ENCODE results near the gene SPRED2.

SPRED2 gene

DNA sequence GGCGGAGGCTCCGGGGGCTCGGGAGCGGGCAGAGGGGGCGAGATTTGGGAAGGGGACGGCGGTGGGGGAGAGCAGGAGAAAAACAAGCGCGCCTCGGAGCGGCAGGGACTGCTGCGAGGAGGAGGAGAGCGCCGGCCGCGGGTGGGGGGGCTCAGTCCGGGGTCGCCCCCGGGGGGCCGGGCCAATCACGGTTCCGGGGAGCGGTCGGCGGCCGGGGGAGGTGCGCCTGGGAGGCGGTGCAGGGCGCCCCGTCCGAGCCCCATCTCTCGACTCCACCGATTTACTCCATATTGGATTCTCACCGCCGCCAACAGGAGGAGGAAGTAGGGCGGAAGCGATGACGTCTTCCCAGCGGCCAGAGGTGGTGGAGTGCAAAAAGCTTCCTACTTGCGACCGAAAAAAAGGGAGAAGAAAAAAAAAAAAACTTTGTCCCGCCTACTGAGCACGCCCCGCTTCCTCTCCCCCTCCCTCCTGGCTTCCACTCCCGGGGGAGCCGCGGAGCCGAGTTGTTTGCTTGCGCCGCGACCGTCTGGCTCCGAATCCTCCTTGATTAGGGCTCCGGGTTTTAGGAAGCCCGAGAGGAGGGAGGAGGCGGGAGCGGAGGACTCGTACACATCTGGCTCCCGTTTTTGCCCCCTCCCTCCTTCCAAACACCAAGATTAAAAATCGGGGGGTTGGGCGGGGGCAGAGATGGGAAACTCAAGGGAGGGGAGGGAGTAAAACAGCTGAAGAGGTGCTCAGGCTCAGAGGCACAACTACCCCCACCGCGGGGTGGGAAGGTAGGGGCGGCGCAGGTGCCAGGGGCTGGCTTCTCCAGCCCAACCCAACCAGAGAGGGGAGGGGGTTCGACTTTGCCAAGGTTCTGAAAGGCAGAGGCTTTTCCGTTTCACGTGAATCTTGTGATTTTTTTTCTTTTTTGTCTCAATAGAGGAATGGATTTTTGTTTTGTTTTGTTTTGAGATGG lies at the start of gene SPRED2:
Gene SPRED2, minus strand, starts transcription at position 373 of the 964 bp plus-strand sequence. CDS start 612 bp downstream, outside the sequence.
- FAIRE-seq (peak; percentile 20), DNase-seq (ENCODE audit: low spot score) (peak; percentile 91)

GRCh38 chr2:65481961-65482360 lies 49.6 kb upstream of the SPRED2 start:
- FAIRE-seq, result no peak
- no peak for DNase-seq (ENCODE audit: low spot score)

- FAIRE-seq, result no peak
These were observed 47.1 kb upstream of the SPRED2 start for GRCh38 chr2:65479524-65479923.

DNA sequence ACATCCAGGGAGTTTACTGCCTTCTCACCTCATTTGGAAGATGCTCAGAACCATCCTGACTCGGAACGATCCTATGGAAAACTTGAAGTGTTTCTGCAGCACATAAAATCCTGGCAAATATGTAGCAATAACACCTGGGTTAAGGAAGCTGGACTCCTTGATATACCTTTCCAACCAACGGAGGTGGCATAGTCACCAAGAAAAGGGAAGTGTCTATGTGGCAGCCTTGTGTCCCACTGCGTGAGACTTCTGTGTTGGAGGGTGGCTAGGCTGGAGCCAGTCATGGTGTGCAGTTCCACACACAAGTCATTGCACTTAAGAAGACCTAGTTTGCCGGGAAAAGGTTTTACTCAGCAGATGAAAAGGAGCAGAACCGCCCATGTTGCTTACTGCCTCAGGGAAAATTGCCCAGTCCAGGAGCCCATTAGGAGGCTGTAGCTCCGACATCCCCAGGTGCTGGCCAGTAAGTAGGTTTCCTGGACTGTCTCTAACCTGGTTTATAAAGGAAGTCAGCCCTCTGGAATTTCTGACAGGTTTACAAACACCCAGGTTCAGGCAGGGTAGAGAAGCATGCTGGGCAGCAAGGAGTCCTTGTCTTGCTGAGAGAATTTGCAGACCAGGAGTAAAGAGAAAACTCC lies 46.2 kb upstream of the SPRED2 start:
- no peak for FAIRE-seq
- DNase-seq (ENCODE audit: low spot score), result no peak

More at GRCh38 chr2:65479524-65479923, 47.1 kb upstream of the SPRED2 start:
- DNase-seq (ENCODE audit: low spot score), result peak; percentile 31

DNA sequence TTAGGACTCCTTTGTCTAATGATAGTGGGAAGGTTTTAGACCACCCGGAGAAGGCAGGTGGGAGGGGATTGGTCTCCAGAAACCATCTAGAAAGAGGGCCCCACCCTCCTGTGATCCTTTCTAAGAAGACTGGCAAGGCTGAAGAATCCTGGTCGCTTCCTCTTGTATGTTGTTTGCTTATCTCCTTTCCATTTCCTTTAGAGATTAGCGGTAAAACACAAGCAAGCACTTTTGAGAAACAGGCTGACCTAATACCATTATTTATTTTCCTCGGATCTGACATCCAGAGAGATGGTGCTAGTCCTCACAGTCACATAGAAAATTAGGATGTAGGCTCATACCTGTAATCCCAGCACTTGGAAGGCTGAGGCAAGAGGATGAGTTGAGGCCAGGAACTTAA lies 45.2 kb upstream of the SPRED2 start:
- DNase-seq (ENCODE audit: low spot score) (no peak), FAIRE-seq (no peak)

- no peak for DNase-seq (ENCODE audit: low spot score)
- no peak for FAIRE-seq
These were observed 44.4 kb upstream of the SPRED2 start for GRCh38 chr2:65476778-65477177.

- DNase-seq (ENCODE audit: low spot score), result no peak
- FAIRE-seq, result no peak
These were observed 42.6 kb upstream of the SPRED2 start for GRCh38 chr2:65475000-65475399.

- no peak for FAIRE-seq
These were observed 40.6 kb upstream of the SPRED2 start for GRCh38 chr2:65473045-65473444.

GRCh38 chr2:65471409-65471808 lies 39.0 kb upstream of the SPRED2 start:
- no peak for FAIRE-seq
- DNase-seq (ENCODE audit: low spot score), result no peak

More at GRCh38 chr2:65473045-65473444, 40.6 kb upstream of the SPRED2 start:
- DNase-seq (ENCODE audit: low spot score), result no peak

DNA sequence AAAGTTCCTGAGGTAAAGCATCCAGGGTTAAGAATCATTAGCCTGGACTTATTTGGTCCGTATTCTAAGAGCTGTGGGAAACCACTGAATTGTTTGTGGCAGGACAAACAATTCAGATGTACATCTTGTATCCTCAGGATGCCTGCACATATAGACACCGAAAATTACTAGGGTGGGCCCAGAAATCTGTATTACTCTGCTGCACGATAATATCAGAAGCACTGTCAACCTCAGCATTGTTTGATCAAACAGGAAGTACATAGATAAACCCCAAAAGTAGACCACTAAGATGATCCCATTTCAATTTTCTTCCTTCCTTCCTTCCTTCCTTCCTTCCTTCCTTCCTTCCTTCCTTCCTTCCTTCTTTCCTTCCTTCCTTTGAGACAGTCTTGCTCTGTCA lies 34.2 kb upstream of the SPRED2 start:
- no peak for DNase-seq (ENCODE audit: low spot score)

GRCh38 chr2:65465857-65466256 lies 33.5 kb upstream of the SPRED2 start:
- DNase-seq (ENCODE audit: low spot score) (no peak), FAIRE-seq (no peak)

More for the DNA sequence above, 34.2 kb upstream of the SPRED2 start:
- no peak for FAIRE-seq

DNA sequence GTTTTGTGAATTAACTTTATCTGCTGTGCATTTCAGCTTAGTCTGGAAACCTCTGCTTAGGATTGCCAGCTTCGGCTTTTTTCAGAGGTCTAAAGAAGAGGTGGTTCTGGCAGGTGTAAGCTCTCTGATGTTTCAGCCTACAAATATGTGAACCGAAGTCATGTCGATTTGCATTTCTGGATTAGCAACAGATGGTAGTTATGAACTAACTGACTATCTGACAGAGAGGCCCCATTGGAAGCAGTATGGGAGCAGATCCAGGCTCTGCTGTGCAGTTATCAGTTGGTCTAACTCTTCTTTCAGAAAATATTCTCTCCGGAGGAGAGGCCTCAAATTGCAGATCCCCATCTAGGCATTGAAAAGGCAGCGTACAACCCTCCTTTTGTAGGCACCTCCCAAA lies 32.7 kb upstream of the SPRED2 start:
- FAIRE-seq, result no peak

GRCh38 chr2:65464604-65465003 lies 32.2 kb upstream of the SPRED2 start:
- DNase-seq (ENCODE audit: low spot score), result no peak
- FAIRE-seq, result no peak

More for the DNA sequence above, 32.7 kb upstream of the SPRED2 start:
- DNase-seq (ENCODE audit: low spot score), result no peak

DNA sequence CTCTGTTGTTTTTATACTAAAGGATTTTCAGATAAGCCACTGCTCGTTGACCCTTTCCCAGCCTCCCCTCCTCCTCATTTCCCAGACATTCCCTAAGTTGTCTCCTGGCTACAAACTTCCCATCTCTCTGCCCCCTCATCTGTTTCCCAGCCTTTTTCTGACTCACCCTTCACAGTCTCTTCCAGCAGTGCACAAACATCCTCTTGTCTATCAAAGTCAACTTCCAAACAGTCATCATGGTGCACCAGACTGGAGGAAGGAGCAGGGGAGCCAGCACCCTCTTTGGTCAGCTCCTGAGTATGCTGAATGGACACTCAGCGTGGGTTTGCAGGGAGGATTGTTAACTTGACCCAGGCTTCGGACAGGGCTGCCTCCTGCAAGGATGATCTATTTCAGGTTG lies 26.6 kb upstream of the SPRED2 start:
- FAIRE-seq (no peak), DNase-seq (ENCODE audit: low spot score) (peak; percentile 26)

DNA sequence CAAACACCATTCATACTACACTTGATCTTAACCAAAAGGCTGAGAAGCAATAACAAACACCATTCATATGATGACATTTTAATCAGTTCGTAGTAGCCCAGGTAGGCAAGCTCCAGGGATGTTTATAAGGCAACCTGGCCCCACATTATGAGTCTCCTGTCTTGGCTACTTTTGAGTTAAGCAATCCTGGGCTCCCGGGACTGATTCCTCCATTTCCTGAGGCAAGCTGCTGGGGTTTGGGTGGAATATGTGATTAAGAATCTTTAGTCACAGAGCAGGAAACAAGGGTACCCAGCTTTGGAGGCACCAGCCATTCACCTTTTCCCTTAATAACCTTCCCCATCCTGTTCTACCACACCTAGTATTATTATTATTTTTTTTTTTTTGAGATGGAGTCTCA lies 24.5 kb upstream of the SPRED2 start:
- FAIRE-seq (no peak), DNase-seq (ENCODE audit: low spot score) (no peak)

DNA sequence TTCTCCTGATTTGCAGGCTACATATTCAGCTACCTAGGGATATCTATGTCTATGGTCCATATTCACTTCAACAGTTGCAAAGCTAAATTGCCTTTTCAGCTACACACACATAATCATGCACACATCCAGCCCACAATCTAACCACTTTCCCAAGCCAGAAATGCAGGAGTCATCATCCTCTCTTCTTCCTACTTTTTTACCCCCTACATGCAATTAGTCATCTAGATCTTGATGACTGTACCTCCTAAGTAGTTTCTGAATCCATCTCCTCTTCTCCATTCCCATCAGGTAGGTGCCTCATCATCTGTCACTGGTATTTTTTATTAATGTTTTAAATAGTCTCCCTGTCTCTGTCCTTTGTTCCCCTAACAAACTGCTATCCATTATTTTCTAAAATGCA lies 23.7 kb upstream of the SPRED2 start:
- FAIRE-seq (no peak), DNase-seq (ENCODE audit: low spot score) (peak; percentile 20)

DNA sequence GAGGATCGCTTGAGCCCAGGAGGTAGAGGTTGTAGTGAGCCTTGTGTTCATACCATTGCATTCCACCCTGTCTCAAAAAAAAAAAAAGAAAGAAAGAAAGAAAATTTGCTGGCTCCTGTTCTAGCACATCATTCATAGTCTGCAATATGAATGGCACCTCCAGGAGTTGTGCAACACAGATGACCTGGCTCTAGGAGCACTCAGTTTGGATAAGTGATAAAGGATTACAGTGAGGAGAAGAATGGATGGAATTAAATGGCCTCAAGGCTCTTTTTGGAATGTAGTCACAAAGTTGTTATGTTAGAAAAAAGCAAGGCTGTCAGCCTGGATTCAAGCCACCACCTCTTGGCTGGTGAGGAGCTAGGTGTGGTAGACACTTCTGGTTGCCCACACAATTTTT lies 21.5 kb upstream of the SPRED2 start:
- DNase-seq (ENCODE audit: low spot score) (no peak), FAIRE-seq (no peak)

GRCh38 chr2:65452150-65452895 lies 19.9 kb upstream of the SPRED2 start:
- DNase-seq (ENCODE audit: low spot score), result no peak
- FAIRE-seq, result no peak

DNA sequence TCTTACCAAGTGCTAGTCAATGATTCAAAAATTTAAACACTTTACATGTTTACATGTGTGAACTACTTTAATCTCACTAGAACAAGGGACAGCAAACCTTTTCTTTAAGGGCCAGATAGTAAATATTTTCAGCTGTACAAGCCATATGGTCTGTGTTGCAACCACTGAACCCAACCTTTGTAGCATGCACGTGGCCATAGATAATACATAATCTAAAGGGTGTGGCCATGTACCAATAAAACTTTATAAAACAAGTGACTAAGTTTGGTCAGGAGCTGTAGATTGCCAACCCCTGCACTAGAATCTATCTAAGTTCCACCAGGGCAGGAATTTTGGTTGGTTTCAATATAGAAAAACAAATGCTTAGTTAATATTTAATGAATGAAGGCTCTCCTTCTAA lies 18.4 kb upstream of the SPRED2 start:
- no peak for DNase-seq (ENCODE audit: low spot score)
- FAIRE-seq, result no peak

GRCh38 chr2:65450393-65450792 lies 18.0 kb upstream of the SPRED2 start:
- DNase-seq (ENCODE audit: low spot score), result no peak
- FAIRE-seq, result no peak

DNA sequence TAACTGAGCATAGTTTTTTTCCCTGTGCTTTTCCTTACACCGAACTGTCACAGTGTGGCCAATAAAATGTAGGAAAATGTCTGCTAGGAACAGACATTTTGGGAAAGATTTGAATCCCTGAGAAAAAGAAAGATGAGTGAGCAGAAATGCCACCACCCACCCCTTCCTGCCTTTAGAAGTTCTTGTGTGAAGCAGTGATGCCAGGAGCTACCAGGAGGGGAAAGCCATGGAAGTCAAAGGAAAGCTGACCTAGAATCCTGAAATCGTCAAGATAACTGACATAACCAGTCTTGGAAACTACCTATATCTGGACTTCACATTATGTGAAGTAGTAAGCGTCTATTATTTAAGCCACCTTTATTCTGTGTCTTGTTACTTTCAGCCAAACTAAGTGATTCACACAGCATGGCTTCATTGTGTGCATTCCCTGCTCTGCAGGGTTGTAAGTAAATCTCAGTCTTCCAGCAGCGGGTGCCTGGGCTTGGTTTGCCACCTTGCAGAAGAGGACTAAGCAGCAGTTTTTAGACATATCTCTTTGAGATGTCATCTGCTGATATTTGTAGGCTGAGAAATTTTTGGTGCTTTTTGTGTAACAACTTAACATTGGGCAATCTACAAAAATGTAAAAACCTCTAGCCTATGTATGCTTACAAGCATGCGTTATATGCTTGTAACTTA lies 11.2 kb upstream of the SPRED2 start:
- no peak for DNase-seq (ENCODE audit: low spot score)
- FAIRE-seq, result no peak
